Amniotic stem cell (primary cell): ENCODE measurements around the gene ALG1.
"Not testable (repeated sequence)": the region's sequence is repeated elsewhere in the genome, so short reads cannot be mapped to it uniquely, and the experiment has no call there.

Experiments used
- DNase-seq: peaks from one replicate; lab custom pipeline; 2025; lab: John Stamatoyannopoulos, UW

The ALG1 gene

DNA sequence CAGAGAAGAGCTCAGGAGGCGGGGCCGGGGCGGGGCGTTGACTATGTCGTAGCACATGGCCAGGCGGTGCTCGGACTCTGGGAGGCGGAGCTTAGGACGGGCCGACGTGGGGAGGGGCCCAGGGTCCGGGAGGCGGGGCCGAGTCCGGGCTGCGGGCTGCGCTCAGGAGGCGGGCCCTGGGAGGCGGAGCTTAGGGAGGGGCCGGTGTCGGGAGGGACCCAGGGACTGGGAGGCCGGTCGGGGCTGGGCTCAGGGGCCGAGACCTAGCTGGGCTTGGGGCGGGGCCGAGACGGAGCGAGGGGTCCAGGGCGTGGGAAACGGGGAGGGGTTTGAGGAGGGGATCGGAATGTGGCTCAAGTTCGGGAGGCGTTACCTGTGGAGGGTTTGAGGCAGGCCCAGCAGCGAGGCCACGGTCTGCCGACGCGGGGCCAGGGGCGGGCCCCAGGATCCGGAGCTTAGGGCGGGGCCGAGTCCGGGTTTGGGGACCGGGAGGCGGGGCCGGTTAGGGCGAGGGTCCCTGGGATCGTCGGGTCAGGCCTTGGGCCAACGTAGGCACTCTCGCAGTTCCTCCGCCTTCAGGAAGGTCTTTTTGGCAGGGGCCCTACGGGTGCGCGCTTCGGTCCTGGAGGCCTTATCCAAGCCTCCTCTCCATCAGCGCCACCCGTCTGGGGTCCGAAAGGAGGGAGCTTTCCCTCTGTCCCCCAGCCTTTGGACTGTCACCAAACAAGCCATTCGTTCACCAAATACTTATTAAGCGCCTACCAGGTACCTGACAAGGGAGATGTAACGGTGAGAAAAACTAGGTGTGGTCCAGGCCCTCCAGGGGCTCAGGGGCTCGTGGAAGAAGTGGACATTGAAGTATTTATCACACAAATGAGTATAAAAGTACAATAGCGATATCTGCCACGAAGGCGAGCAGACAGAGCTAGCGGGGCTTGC, 26.8 kb downstream of the ALG1 start:
- DNase-seq = not testable (repeated sequence)

- not testable (repeated sequence) for DNase-seq
Measured at GRCh38 chr16:5099174-5099573, 27.5 kb downstream of the ALG1 start.

DNA sequence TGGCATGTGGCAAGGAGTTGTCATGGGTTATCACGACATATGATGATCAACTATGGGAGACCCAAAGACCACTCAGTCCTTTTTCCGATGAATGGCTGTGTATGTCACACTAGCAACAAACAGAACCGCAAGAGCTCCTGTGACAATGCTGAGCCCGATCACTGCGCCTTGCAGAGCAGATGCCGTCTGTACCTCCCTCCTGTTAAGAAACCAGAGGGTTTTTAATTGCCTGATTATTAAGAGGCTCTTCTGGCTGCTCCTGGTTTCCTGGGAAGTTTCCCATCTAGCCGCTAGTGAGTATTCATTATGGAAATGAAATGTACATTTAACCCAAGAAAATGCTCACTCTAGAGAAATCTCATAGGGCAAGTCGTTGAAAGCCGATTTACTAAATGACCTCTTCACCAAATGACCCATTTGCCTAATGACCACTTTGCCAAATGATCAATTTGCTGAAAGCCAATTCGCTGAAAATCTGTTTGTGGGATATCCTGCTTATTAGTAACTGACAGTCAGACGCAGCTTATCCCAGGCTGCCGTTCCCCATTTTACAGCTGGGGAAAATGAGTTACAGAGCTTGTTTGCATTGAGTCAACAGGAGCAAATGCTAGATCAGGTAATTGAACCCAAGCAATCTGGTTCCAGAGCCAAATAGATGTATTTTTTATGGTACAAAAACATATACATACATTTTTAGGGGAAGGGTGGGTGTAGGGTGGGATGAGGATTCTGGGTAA, 31.8 kb downstream of the ALG1 start:
- DNase-seq = not testable (repeated sequence)

GRCh38 chr16:5105039-5105438, 33.4 kb downstream of the ALG1 start:
- not testable (repeated sequence) for DNase-seq

DNA sequence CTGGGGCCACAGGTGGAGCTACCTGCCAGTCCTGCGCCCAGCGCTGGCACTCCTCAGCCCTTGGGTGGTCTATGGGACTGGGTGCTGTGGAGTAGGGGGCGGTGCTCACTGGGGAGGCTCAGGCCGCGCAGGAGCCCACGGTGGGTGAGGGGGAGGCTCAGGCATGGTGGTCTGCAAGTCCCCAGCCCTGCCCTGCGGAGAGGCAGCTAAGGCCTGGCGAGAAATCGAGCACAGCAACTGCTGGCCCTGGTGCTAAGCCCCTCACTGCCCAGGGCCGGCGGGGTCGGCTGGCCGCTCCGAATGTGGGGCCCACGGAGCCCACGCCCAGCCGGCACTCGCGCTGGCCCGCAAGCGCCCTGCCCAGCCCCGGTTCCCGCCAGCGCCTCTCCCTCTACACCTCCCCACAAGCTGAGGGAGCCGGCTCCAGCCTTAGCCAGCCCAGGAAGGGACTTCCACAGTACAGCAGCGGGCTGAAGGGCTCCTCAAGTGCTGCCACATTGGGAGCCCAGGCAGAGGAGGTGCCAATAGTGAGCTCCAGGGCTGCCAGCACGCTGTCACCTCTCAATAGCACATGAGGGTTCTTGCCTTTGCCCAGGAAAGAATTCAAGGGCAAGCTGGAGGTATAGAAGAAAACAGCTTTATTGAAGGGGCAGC, 37.0 kb downstream of the ALG1 start:
- DNase-seq = no peak

DNA sequence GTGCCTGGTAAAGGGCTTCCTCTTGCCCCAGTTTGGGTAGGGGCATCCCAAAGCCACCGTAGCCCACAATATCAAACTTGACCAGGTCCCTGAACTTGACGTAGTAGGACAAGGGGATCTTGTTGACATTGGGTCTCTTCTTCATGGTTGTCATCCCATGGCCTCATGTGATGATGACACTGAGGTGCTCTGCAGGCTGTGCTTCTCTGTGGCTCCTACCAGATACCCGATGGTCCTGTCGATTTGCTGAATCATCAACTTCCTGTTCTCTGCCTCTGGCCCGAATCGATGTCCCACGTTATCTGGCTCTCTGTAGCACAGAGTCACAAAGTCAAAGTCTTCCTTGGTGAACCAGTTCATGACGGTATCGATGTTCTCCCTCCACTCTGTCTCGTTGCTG, 39.3 kb downstream of the ALG1 start:
- DNase-seq = not testable (repeated sequence)

DNA sequence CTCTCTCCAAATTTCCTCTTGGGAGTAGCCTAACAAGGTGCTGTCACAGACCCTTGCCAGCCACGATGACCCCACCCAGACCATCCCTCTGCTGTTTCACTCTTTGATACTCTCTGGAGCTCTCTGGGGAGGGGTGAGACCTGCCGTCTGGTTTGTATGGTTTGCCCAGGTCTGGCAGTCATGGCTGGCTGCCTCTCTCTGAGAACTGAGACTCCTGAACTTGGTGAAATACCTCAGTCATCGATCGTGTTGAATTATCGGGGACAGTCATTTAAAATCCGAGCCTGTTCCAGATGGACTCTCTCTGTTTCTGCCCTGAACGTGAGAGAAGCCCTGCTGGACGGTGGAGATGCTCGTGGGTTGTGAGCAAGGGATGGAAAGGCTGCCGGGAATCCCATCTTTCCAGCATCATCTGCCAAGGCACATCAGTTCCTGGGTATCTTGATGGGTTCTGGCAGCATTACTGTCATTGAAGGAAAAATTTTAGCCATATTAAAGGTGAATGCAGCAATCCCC, 45.2 kb downstream of the ALG1 start:
- not testable (repeated sequence) for DNase-seq

DNA sequence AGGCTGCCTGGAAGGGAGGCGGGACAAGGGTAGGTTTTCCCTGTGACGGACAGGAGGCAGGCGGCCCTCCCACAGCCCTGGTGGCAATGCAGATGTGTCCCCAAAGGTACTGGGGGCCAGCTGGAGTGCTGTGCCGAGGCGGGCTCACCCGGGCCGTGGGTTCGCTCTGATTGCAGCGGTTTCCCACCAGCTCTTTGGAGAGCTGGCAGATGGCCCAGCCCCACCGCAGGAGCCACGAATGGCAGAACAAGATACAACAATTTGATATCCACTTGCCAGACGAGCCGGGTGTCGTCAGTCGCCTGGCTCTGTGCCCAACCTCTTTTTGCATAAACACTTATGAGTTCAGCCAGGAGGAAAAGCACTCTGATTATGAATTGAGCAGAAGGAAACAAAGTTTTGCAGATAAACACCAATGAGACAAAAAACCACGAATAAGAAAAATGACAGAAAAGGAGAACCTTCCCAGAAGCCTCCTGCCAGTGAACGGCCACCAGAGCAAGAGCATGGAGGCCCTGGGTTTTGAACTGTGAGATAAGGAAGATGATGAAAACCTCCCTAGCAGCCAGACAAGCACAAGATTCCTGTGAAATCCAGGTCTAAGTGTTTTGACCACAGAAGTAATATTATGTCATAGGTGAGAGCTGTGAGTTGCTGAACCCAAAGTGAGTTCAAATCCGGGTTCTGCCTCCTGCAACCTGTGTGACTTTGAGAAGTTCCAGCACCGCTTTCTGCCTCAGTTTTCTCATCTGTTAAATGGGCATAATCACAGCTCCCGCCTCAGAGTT, 45.9 kb downstream of the ALG1 start:
- not testable (repeated sequence) for DNase-seq

DNA sequence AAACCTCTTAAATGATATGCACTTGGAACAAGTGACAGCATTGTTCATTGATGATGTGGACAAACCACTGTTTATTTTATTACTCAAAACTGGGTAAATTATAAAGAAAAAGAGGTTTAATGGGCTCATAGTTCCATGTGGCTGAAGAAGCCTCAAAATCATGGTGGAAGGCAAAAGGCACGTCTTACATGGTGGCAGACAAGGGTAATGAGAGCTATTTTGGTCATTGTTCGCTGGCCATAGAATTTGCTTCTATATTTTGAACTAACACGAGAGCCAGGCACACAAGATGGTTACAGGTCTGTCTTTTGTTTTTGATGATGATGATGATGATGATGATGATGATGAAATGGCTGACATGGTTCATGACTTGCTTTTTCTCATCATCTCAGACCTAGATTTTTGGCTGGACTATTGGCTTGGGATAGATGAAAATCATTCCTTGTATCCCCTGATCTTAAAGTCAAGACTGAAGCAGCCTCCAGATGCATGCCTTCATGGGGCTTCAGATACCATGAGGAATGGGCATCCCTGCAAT, 59.9 kb downstream of the ALG1 start:
- not testable (repeated sequence) for DNase-seq

GRCh38 chr16:5132915-5133600, 61.4 kb downstream of the ALG1 start:
- not testable (repeated sequence) for DNase-seq

- DNase-seq = not testable (repeated sequence)
Measured at GRCh38 chr16:5134739-5135452, 63.3 kb downstream of the ALG1 start.
